ENCODE results near the gene WDR64.

DNA sequence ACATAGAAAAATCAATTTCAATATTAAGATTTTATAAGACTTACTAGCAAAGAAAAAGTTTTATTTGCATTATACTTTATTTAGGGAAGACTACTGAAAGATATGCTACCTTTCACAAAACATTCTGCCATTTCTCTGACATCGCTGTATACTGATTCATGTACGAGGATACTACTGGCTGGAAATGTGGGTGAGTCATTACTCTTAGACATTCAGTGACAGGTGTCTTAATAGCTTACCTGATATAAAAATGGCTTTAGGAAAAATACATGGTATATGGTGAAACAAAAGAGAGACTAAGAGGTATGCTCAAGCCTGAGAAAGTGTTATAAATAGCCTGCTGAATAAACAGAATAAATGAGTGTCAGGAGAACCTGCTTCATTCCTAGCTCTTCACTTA is 122.9 kb downstream of the WDR64 start:
- TF ChIP-seq, protein P1, sequence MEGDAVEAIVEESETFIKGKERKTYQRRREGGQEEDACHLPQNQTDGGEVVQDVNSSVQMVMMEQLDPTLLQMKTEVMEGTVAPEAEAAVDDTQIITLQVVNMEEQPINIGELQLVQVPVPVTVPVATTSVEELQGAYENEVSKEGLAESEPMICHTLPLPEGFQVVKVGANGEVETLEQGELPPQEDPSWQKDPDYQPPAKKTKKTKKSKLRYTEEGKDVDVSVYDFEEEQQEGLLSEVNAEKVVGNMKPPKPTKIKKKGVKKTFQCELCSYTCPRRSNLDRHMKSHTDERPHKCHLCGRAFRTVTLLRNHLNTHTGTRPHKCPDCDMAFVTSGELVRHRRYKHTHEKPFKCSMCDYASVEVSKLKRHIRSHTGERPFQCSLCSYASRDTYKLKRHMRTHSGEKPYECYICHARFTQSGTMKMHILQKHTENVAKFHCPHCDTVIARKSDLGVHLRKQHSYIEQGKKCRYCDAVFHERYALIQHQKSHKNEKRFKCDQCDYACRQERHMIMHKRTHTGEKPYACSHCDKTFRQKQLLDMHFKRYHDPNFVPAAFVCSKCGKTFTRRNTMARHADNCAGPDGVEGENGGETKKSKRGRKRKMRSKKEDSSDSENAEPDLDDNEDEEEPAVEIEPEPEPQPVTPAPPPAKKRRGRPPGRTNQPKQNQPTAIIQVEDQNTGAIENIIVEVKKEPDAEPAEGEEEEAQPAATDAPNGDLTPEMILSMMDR (conservative IDR thresholded peaks at IDR 0.05), result no peak
- TF ChIP-seq EZH2 (IDR thresholded peaks at IDR 0.05; ENCODE audit: low read depth), result no peak
